GM23248 (cell line): ENCODE data around the gene HOOK1. TPM values are rescaled to one million over a fixed set of nuclear protein-coding genes. Genes with fewer than 3 reads are reported as not detected.

ENCODE experiments used
- DNase-seq: peaks from one replicate; pipeline ENCODE4 v3.0.0-alpha.2; 2015
- H2AFZ ChIP-seq: fragments of 200-600 bp; sonication (generic); 2 replicates; pipeline ENCODE4 v1.6.1; 2016; ENCODE audit warnings: antibody characterized with exemption
- H3F3A ChIP-seq: fragments of 200-600 bp; sonication (generic); 2 replicates; pipeline ENCODE4 v1.6.1; 2016; ENCODE audit warnings: mild to moderate bottlenecking, antibody characterized with exemption, mixed run types; ENCODE audit not compliant: insufficient read depth
- H3K27ac ChIP-seq: fragments of 200-600 bp; sonication (generic); 2 replicates; pipeline ENCODE4 v1.5.1; 2016; ENCODE audit warnings: mild to moderate bottlenecking
- H3K27me3 ChIP-seq: fragments of 200-600 bp; sonication (generic); replicated peaks from 2 replicates; pipeline ENCODE4 v1.6.1; 2016; ENCODE audit warnings: mild to moderate bottlenecking; ENCODE audit not compliant: insufficient read depth
- H3K36me3 ChIP-seq: fragments of 200-600 bp; sonication (generic); 2 replicates; pipeline ENCODE4 v1.6.1; 2016; ENCODE audit warnings: low read depth, mild to moderate bottlenecking
- H3K4me1 ChIP-seq: fragments of 200-600 bp; sonication (generic); 2 replicates; pipeline ENCODE4 v1.6.1; 2016; ENCODE audit warnings: mild to moderate bottlenecking; ENCODE audit not compliant: insufficient read depth
- H3K4me2 ChIP-seq: fragments of 200-600 bp; sonication (generic); one replicate; pipeline ENCODE4 v1.6.1; 2016; ENCODE audit warnings: mild to moderate bottlenecking; ENCODE audit not compliant: unreplicated experiment
- H3K4me3 ChIP-seq: fragments of 200-600 bp; sonication (generic); 2 replicates; pipeline ENCODE4 v1.5.1; 2016; ENCODE audit warnings: mild to moderate bottlenecking
- H3K79me2 ChIP-seq: fragments of 200-600 bp; sonication (generic); 2 replicates; pipeline ENCODE4 v1.6.1; 2016; ENCODE audit warnings: mild to moderate bottlenecking; ENCODE audit not compliant: insufficient read depth
- H3K9ac ChIP-seq: fragments of 200-600 bp; sonication (generic); 2 replicates; pipeline ENCODE4 v1.6.1; 2016; ENCODE audit warnings: mild to moderate bottlenecking
- H3K9me2 ChIP-seq: fragments of 200-600 bp; sonication (generic); 2 replicates; pipeline ENCODE4 v1.6.1; 2016; ENCODE audit warnings: mixed run types, mild to moderate bottlenecking, moderate library complexity; ENCODE audit not compliant: insufficient read depth
- H3K9me3 ChIP-seq: fragments of 200-600 bp; sonication (generic); one replicate; pipeline ENCODE4 v1.6.1; 2017; ENCODE audit warnings: low read depth
- H4K20me1 ChIP-seq: fragments of 200-600 bp; sonication (generic); 2 replicates; pipeline ENCODE4 v1.6.0; 2016; ENCODE audit not compliant: insufficient read depth
- EZH2 ChIP-seq: fragments of 200-600 bp; sonication (generic); IDR thresholded peaks from 2 replicates; pipeline ENCODE4 v1.6.1; 2018; ENCODE audit warnings: antibody characterized with exemption, mild to moderate bottlenecking; ENCODE audit not compliant: insufficient read depth, poor library complexity, severe bottlenecking
- EZH2phosphoT487 ChIP-seq: fragments of 200-600 bp; sonication (generic); IDR thresholded peaks from 2 replicates; pipeline ENCODE4 v1.6.1; 2018; ENCODE audit warnings: antibody characterized with exemption, moderate library complexity, mild to moderate bottlenecking, low read depth; ENCODE audit not compliant: insufficient read depth
- WGBS, 2 experiments: methylation state at CpG; one replicate each; pipeline ENCODE4 v1.1.6; 2015 to 2017; ENCODE audit warnings: low lambda C conversion rate in 2 of 2, low coverage in 1 of 2; ENCODE audit errors: missing lambda C conversion rate in 2 of 2; 5-methylcytosine and 5-hydroxymethylcytosine counted together
- in situ Hi-C: fragments of 300-500 bp; cut with MboI; formaldehyde crosslinking; loops from 2 replicates; pipeline ENCODE4 v1.15.0; 2020
- polyA plus RNA-seq: library from polyadenylated mRNA; unstranded; fragments of >200 nt; fragmentation: Nextera tagmentation; extraction: Ambion mirVana; gene quantifications from 2 replicates; pipeline ENCODE4 v1.2.1, GENCODE V29; 2016
- total RNA-seq: library from RNA; depleted of rRNA; stranded (reverse); fragments of >200 nt; shearing (Covaris generic); gene quantifications from 2 replicates; pipeline ENCODE4 v1.2.3, GENCODE V29; 2014

The HOOK1 gene
- total and polyA plus RNA-seq, 2 experiments from 2014 or later: not detected

DNA sequence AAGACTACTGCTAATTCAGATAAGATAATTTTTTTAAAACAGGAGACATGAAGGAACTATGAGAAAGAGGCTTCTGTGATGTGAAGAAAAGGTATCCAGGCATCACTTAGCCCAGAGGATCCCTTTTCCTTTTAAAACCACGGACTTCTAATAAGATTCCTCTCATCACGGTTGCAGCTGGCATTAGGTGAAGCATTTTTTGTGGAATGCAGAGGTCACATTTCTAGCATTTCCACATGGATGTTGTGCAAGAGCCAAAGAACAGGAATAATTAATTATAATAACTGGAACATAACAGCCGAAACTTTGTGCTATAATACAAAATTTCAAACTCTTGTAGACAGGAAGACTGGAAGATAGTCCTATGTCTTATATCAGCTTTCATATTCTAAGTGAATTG is 84.2 kb downstream of the HOOK1 start:
- Histone ChIP-seq H3K27ac (no peak overlapping the region), H3K4me2 (no peak overlapping the region), H3K79me2 (no peaks in the 10 kb centered on the region), H3K4me3 (no peak overlapping the region), H3K36me3 (no peaks in the 10 kb centered on the region), H3K9ac (no peak overlapping the region), H3F3A (no peaks in the 10 kb centered on the region), H4K20me1 (no peaks in the 10 kb centered on the region), H3K27me3 (no peaks in the 10 kb centered on the region; the same call in 1 of the 2 replicates), H2AFZ (no peak overlapping the region), H3K9me2 (no peaks in the 10 kb centered on the region), H3K9me3 (no peaks in the 10 kb centered on the region), H3K4me1 (no peaks in the 10 kb centered on the region)
- peak; percentile 4 for DNase-seq
- 24% methylated on average over 3 of the region's 3 CpGs for WGBS, 2 experiments
- TF ChIP-seq EZH2 (no peak), EZH2phosphoT487 (no peak)
- in situ Hi-C loops: no loop called here

- no peak for TF ChIP-seq EZH2
- no peak for TF ChIP-seq EZH2phosphoT487
- no peaks in the 10 kb centered on the region for H3K79me2 ChIP-seq
- H2AFZ ChIP-seq: no peak overlapping the region
- 31% methylated on average over 2 of the region's 2 CpGs for WGBS, 2 experiments
- H4K20me1 ChIP-seq: no peaks in the 10 kb centered on the region
- no peaks in the 10 kb centered on the region; the same call in 1 of the 2 replicates for H3K27me3 ChIP-seq
- in situ Hi-C loops: no loop called here
- H3K36me3 ChIP-seq: no peaks in the 10 kb centered on the region
- H3F3A ChIP-seq: no peaks in the 10 kb centered on the region
- H3K4me1 ChIP-seq: no peaks in the 10 kb centered on the region
- H3K4me3 ChIP-seq: no peak overlapping the region
- no peaks in the 10 kb centered on the region for H3K9me3 ChIP-seq
- no peak for DNase-seq
- no peak overlapping the region for H3K4me2 ChIP-seq
- no peak overlapping the region for H3K27ac ChIP-seq
- H3K9ac ChIP-seq: no peak overlapping the region
- no peaks in the 10 kb centered on the region for H3K9me2 ChIP-seq
Measured at GRCh38 chr1:59900640-59901039, 85.9 kb downstream of the HOOK1 start.

DNA sequence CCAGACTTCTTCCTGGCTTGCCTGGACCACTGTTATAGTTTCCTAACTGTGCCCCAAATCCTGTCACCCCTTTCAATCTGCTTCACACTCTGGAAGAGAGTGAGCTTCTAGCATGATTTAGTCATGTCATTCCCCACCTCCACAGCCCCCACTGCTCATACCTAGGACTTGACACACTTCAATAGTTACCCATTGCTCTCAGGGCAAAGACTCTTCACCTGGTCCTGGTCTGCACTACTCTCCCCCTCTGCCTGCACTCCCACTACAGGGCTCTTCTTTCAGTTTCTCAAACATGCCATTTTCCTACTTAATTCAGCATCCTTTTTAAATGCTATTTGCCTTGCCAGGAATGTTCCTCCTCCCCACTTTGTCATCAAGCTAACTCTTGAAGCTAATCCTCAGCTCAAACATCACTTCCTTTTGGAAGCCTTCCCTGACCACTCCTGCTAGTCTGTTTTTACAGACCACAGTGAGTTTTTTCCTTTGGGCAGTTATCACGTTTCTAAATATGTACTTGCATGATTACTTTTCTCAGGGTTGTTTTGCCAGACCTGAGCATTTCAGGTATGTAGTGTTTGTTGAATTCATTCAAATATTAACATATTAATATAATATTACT is 87.1 kb downstream of the HOOK1 start:
- no peak overlapping the region for H3K4me2 ChIP-seq
- H2AFZ ChIP-seq: no peak overlapping the region
- TF ChIP-seq EZH2phosphoT487 (no peak), EZH2 (no peak)
- in situ Hi-C loops: no loop called here
- no peak overlapping the region for H3K27ac ChIP-seq
- no peaks in the 10 kb centered on the region; the same call in 1 of the 2 replicates for H3K27me3 ChIP-seq
- no peak overlapping the region for H3K9ac ChIP-seq
- H3K4me1 ChIP-seq: no peaks in the 10 kb centered on the region
- 29 to 34% methylated on average over 1 of the region's 1 CpG for WGBS, 2 experiments
- no peaks in the 10 kb centered on the region for H3K79me2 ChIP-seq
- H4K20me1 ChIP-seq: no peaks in the 10 kb centered on the region
- no peaks in the 10 kb centered on the region for H3F3A ChIP-seq
- peak; percentile 15 for DNase-seq
- no peaks in the 10 kb centered on the region for H3K36me3 ChIP-seq
- H3K4me3 ChIP-seq: no peak overlapping the region
- no peaks in the 10 kb centered on the region for H3K9me2 ChIP-seq
- H3K9me3 ChIP-seq: no peaks in the 10 kb centered on the region

DNA sequence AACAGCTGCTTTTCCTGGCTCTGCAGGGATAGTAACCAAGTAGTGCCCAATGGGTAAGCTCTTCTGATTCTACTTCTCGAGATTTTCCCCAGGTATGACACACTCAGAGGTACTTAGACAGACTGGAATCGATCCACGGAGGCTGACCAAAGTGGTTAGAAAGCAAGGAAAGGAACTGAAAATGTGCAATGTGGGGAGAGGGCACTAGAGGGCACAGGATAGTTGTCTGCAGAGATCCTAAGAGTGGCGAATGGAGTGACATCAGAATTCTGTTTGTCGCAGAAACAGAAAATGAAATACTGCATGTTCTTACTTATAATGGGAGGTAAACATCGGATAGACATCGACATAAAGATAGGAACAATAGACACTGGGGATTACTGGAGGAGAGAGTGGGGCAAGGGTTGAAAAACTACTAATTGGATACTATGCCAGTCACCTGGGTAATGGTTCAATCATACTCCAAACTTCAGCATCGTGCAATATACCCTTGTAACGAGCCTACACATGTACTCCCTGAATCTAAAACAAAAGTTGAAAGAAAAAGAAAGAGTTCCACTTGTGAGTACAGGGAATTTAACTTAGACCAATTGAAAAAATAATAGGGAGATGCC is 88.5 kb downstream of the HOOK1 start:
- Histone ChIP-seq H3K9ac (no peak overlapping the region), H3K27ac (no peak overlapping the region), H2AFZ (no peak overlapping the region), H3K4me2 (no peak overlapping the region), H3K27me3 (no peaks in the 10 kb centered on the region; the same call in 1 of the 2 replicates), H3K9me2 (no peaks in the 10 kb centered on the region), H3K79me2 (no peaks in the 10 kb centered on the region), H4K20me1 (no peaks in the 10 kb centered on the region), H3K4me1 (no peaks in the 10 kb centered on the region), H3K9me3 (no peaks in the 10 kb centered on the region), H3F3A (no peaks in the 10 kb centered on the region), H3K4me3 (no peak overlapping the region), H3K36me3 (no peaks in the 10 kb centered on the region)
- TF ChIP-seq EZH2phosphoT487: no peak
- no peak for TF ChIP-seq EZH2
- in situ Hi-C loops: no loop called here
- 34 to 35% methylated on average over 9 of the region's 9 CpGs for WGBS, 2 experiments
- DNase-seq: peak; percentile 29
